ENCODE results near the gene ELK1.

The ELK1 gene

GRCh38 chrX:47632666-47633065 lies 17.7 kb downstream of the ELK1 start:
- Histone ChIP-seq H3K27ac (ENCODE audit: extremely low read depth, low read depth, low read length) (no peak overlapping the region), H3K36me3 (ENCODE audit: control insufficient read depth in 2 of 2, insufficient read depth in 1 of 2, low read length in 2 of 2) (peaks cover 0 to 29% of the 10 kb centered on the region in 2 experiments; a peak in 2 of 3 replicates), H3K4me3 (ENCODE audit: low read depth, low read length) (no peak overlapping the region), H3K4me1 (ENCODE audit: control insufficient read depth, insufficient read depth, low read length) (no peaks in the 10 kb centered on the region), H3K9me3 (ENCODE audit: control insufficient read depth, insufficient read depth, low read depth, low read length) (no peaks in the 10 kb centered on the region)
- POLR2A ChIA-PET = no interaction called here
- CTCF ChIA-PET = no interaction called here
- TF ChIP-seq HOXC10 (CRISPR knock-in tag; IDR thresholded peaks at IDR 0.05) (no peak), ZNF133 (tag by site-specific recombination; IDR thresholded peaks at IDR 0.05) (no peak), ZSCAN16 (tag by site-specific recombination; IDR thresholded peaks at IDR 0.05) (no peak), ZBTB48 (tag by site-specific recombination; IDR thresholded peaks at IDR 0.05) (no peak), ZNF660 (tag by site-specific recombination; IDR thresholded peaks at IDR 0.05) (no peak), ZNF155 (tag by site-specific recombination; IDR thresholded peaks at IDR 0.05) (no peak), ZNF404 (tag by site-specific recombination; IDR thresholded peaks at IDR 0.05) (no peak), ZNF837 (tag by site-specific recombination; IDR thresholded peaks at IDR 0.05) (no peak), ZNF398 (tag by site-specific recombination; IDR thresholded peaks at IDR 0.05) (no peak), KLF1 (tag by site-specific recombination; IDR thresholded peaks at IDR 0.05) (no peak), ZNF132 (tag by site-specific recombination; IDR thresholded peaks at IDR 0.05; ENCODE audit: borderline replicate concordance) (no peak), ZNF544 (tag by site-specific recombination; IDR thresholded peaks at IDR 0.05) (no peak), ZNF366 (tag by site-specific recombination; conservative IDR thresholded peaks at IDR 0.05) (no peak), HOXA7 (CRISPR knock-in tag; IDR thresholded peaks at IDR 0.05; ENCODE audit: borderline replicate concordance) (no peak)

GRCh38 chrX:47631676-47632075 lies 18.7 kb downstream of the ELK1 start:
- no peak overlapping the region for H3K4me3 ChIP-seq (ENCODE audit: low read depth, low read length)
- no peak overlapping the region for H3K27ac ChIP-seq (ENCODE audit: extremely low read depth, low read depth, low read length)
- H3K4me1 ChIP-seq (ENCODE audit: control insufficient read depth, insufficient read depth, low read length) = no peaks in the 10 kb centered on the region
- CTCF ChIA-PET = no interaction called here
- TF ChIP-seq MYNN (tag by site-specific recombination; IDR thresholded peaks at IDR 0.05; ENCODE audit: borderline replicate concordance) (no peak), ZBTB1 (tag by site-specific recombination; IDR thresholded peaks at IDR 0.05) (no peak), ZNF248 (tag by site-specific recombination; IDR thresholded peaks at IDR 0.05) (no peak), ZSCAN4 (tag by site-specific recombination; IDR thresholded peaks at IDR 0.05) (no peak), MZF1 (tag by site-specific recombination; IDR thresholded peaks at IDR 0.05; ENCODE audit: borderline replicate concordance) (no peak), ZNF274 (IDR thresholded peaks at IDR 0.05; ENCODE audit: low read length) (no peak), ZNF274 (tag by site-specific recombination; IDR thresholded peaks at IDR 0.05; ENCODE audit: borderline replicate concordance) (no peak), ZNF184 (tag by site-specific recombination; IDR thresholded peaks at IDR 0.05) (no peak), GLI4 (tag by site-specific recombination; IDR thresholded peaks at IDR 0.05) (no peak), SP7 (tag by site-specific recombination; IDR thresholded peaks at IDR 0.05) (no peak), ZEB2 (tag by site-specific recombination; IDR thresholded peaks at IDR 0.05) (no peak), ZNF169 (tag by site-specific recombination; IDR thresholded peaks at IDR 0.05) (no peak), HOXC10 (CRISPR knock-in tag; IDR thresholded peaks at IDR 0.05) (no peak), ZFP41 (tag by site-specific recombination; IDR thresholded peaks at IDR 0.05; ENCODE audit: borderline replicate concordance) (no peak), ZNF132 (tag by site-specific recombination; IDR thresholded peaks at IDR 0.05; ENCODE audit: borderline replicate concordance) (no peak), ZBTB8A (tag by site-specific recombination; IDR thresholded peaks at IDR 0.05) (no peak)
- TF ChIP-seq, protein P1, sequence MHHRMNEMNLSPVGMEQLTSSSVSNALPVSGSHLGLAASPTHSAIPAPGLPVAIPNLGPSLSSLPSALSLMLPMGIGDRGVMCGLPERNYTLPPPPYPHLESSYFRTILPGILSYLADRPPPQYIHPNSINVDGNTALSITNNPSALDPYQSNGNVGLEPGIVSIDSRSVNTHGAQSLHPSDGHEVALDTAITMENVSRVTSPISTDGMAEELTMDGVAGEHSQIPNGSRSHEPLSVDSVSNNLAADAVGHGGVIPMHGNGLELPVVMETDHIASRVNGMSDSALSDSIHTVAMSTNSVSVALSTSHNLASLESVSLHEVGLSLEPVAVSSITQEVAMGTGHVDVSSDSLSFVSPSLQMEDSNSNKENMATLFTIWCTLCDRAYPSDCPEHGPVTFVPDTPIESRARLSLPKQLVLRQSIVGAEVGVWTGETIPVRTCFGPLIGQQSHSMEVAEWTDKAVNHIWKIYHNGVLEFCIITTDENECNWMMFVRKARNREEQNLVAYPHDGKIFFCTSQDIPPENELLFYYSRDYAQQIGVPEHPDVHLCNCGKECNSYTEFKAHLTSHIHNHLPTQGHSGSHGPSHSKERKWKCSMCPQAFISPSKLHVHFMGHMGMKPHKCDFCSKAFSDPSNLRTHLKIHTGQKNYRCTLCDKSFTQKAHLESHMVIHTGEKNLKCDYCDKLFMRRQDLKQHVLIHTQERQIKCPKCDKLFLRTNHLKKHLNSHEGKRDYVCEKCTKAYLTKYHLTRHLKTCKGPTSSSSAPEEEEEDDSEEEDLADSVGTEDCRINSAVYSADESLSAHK (tag by site-specific recombination; IDR thresholded peaks at IDR 0.05) = no peak
- TF ChIP-seq, protein P2, sequence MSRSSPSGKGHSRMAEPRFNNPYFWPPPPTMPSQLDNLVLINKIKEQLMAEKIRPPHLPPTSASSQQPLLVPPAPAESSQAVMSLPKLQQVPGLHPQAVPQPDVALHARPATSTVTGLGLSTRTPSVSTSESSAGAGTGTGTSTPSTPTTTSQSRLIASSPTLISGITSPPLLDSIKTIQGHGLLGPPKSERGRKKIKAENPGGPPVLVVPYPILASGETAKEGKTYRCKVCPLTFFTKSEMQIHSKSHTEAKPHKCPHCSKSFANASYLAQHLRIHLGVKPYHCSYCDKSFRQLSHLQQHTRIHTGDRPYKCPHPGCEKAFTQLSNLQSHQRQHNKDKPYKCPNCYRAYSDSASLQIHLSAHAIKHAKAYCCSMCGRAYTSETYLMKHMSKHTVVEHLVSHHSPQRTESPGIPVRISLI (tag by site-specific recombination; IDR thresholded peaks at IDR 0.05) = no peak
- H3K36me3 ChIP-seq (ENCODE audit: control insufficient read depth in 2 of 2, insufficient read depth in 1 of 2, low read length in 2 of 2) = peaks cover 0 to 19% of the 10 kb centered on the region in 2 experiments; a peak in 2 of 3 replicates
- H3K9me3 ChIP-seq (ENCODE audit: control insufficient read depth, insufficient read depth, low read depth, low read length) = no peaks in the 10 kb centered on the region
- POLR2A ChIA-PET = no interaction called here
